DOHH2 (cell line): ENCODE measurements around the gene PDHA2.

ENCODE experiments used
- CTCF ChIP-seq: fragments of 200-600 bp; sonication (generic); IDR thresholded peaks from one replicate; pipeline ENCODE4 v1.5.1; 2014; ENCODE audit warnings: antibody characterized with exemption, mild to moderate bottlenecking, low read depth, low read length; ENCODE audit not compliant: poor library complexity, severe bottlenecking
- EZH2phosphoT487 ChIP-seq: fragments of 200-600 bp; sonication (generic); IDR thresholded peaks from 2 replicates; pipeline ENCODE4 v1.6.1; 2017; ENCODE audit warnings: borderline replicate concordance, mild to moderate bottlenecking, antibody characterized with exemption, low read length, moderate library complexity, mixed read lengths

- TF ChIP-seq CTCF: no peak
- no peak for TF ChIP-seq EZH2phosphoT487
Observed at GRCh38 chr4:95831166-95831565, 8.7 kb upstream of the PDHA2 start.
